MM.1S (cell line): ENCODE measurements around the gene HSBP1L1.
A peak's percentile ranks its signal among the peaks of the same experiment; 100 is the strongest.

Experiments
- DNase-seq: peaks from one replicate; pipeline ENCODE4 v3.0.0-alpha.2; 2015
- H2AFZ ChIP-seq: fragments of 300-600 bp; sonication (generic); 2 replicates; pipeline ENCODE4 v1.6.0; 2016; ENCODE audit warnings: antibody characterized with exemption, low read length
- H3F3A ChIP-seq: fragments of 300-600 bp; sonication (generic); 2 replicates; pipeline ENCODE4 v1.6.1; 2016; ENCODE audit warnings: mild to moderate bottlenecking, antibody characterized with exemption, low read length, moderate library complexity, mixed read lengths; ENCODE audit not compliant: insufficient read depth
- H3K27ac ChIP-seq: fragments of 300-600 bp; sonication (generic); 2 replicates; pipeline ENCODE4 v1.5.1; 2016; ENCODE audit warnings: mild to moderate bottlenecking, low read length
- H3K27me3 ChIP-seq: fragments of 300-600 bp; sonication (generic); replicated peaks from 2 replicates; pipeline ENCODE4 v1.6.0; 2016; ENCODE audit warnings: low read length; ENCODE audit not compliant: insufficient read depth
- H3K36me3 ChIP-seq: fragments of 300-600 bp; sonication (generic); replicated peaks from 2 replicates; pipeline ENCODE4 v1.6.1; 2016; ENCODE audit warnings: mild to moderate bottlenecking, low read length, mixed read lengths; ENCODE audit not compliant: insufficient read depth
- H3K4me1 ChIP-seq: fragments of 300-600 bp; sonication (generic); 2 replicates; pipeline ENCODE4 v1.6.1; 2016; ENCODE audit warnings: low read length, mixed read lengths
- H3K4me2 ChIP-seq: fragments of 300-600 bp; sonication (generic); 2 replicates; pipeline ENCODE4 v1.6.0; 2016; ENCODE audit warnings: low read depth, low read length
- H3K4me3 ChIP-seq: fragments of 300-600 bp; sonication (generic); 2 replicates; pipeline ENCODE4 v1.5.1; 2016; ENCODE audit warnings: low read length, mixed read lengths
- H3K79me2 ChIP-seq: fragments of 300-600 bp; sonication (generic); 2 replicates; pipeline ENCODE4 v1.6.1; 2016; ENCODE audit warnings: mixed run types, low read length, mixed read lengths
- H3K9ac ChIP-seq: fragments of 300-600 bp; sonication (generic); 2 replicates; pipeline ENCODE4 v1.6.1; 2016; ENCODE audit warnings: low read length, mixed read lengths
- H3K9me2 ChIP-seq: fragments of 300-600 bp; sonication (generic); replicated peaks from 2 replicates; pipeline ENCODE4 v1.6.1; 2016; ENCODE audit warnings: mild to moderate bottlenecking, low read length, mixed read lengths; ENCODE audit not compliant: insufficient read depth
- H3K9me3 ChIP-seq: fragments of 300-600 bp; sonication (generic); replicated peaks from 2 replicates; pipeline ENCODE4 v1.6.1; 2016; ENCODE audit warnings: mild to moderate bottlenecking, low read length, mixed read lengths; ENCODE audit not compliant: insufficient read depth
- H4K20me1 ChIP-seq: fragments of 300-600 bp; sonication (generic); 2 replicates; pipeline ENCODE4 v1.6.1; 2016; ENCODE audit warnings: mild to moderate bottlenecking, low read length, moderate library complexity, mixed read lengths; ENCODE audit not compliant: insufficient read depth
- CTCF ChIP-seq: fragments of 300-600 bp; sonication (generic); IDR thresholded peaks from 2 replicates; pipeline ENCODE4 v1.5.1; 2016; ENCODE audit warnings: antibody characterized with exemption, low read length, mixed read lengths
- EZH2 ChIP-seq: fragments of 300-600 bp; sonication (generic); optimal IDR thresholded peaks from 2 replicates; pipeline ENCODE3; 2017; ENCODE audit warnings: low read depth, mild to moderate bottlenecking, antibody characterized with exemption, low read length, mixed read lengths
- EZH2phosphoT487 ChIP-seq: fragments of 300-600 bp; sonication (generic); IDR thresholded peaks from 2 replicates; pipeline ENCODE4 v1.6.1; 2018; ENCODE audit warnings: antibody characterized with exemption, low read length

Gene HSBP1L1

GRCh38 chr18:79963658-79964329 lies 649 bp upstream of the HSBP1L1 start:
- Histone ChIP-seq H3K79me2 (no peaks in the 10 kb centered on the region), H3K4me1 (no peaks in the 10 kb centered on the region), H3F3A (no peaks in the 10 kb centered on the region), H3K4me3 (peak overlapping the region; percentile 54), H3K27ac (no peak overlapping the region), H3K9ac (peak overlapping the region; percentile 31; the same call in 1 of the 2 replicates), H2AFZ (peak overlapping the region; percentile 53), H3K27me3 (peaks cover 6% of the 10 kb centered on the region; the same call in 1 of the 2 replicates), H3K4me2 (peak overlapping the region; percentile 62; the same call in 1 of the 2 replicates), H3K9me2 (no peaks in the 10 kb centered on the region), H4K20me1 (no peaks in the 10 kb centered on the region), H3K9me3 (no peaks in the 10 kb centered on the region), H3K36me3 (no peaks in the 10 kb centered on the region)
- no peak for DNase-seq
- TF ChIP-seq EZH2 (no peak), CTCF (no peak), EZH2phosphoT487 (no peak)

GRCh38 chr18:79965119-79965902 lies 868 bp downstream of the HSBP1L1 start:
- Histone ChIP-seq H3K9me3 (no peaks in the 10 kb centered on the region), H4K20me1 (no peaks in the 10 kb centered on the region), H3K27ac (no peak overlapping the region), H2AFZ (0 out of 2 replicates have a peak overlapping the region, but pooled peaks have one; percentile 27), H3K4me1 (no peaks in the 10 kb centered on the region), H3K9ac (peak overlapping the region; percentile 63), H3K4me2 (peak overlapping the region; percentile 66), H3K4me3 (peak overlapping the region; percentile 54), H3K79me2 (no peaks in the 10 kb centered on the region), H3F3A (no peaks in the 10 kb centered on the region), H3K9me2 (no peaks in the 10 kb centered on the region), H3K36me3 (no peaks in the 10 kb centered on the region), H3K27me3 (no peaks in the 10 kb centered on the region)
- TF ChIP-seq EZH2phosphoT487 (no peak), EZH2 (no peak), CTCF (no peak)
- no peak for DNase-seq

- H3K27me3 ChIP-seq, result no peaks in the 10 kb centered on the region
- peaks cover 16% of the 10 kb centered on the region for H3K36me3 ChIP-seq
- TF ChIP-seq CTCF, result no peak
- no peak for TF ChIP-seq EZH2phosphoT487
- no peak for TF ChIP-seq EZH2
- no peak overlapping the region for H2AFZ ChIP-seq
- H3K79me2 ChIP-seq, result peaks cover 32% of the 10 kb centered on the region
- no peak for DNase-seq
- no peaks in the 10 kb centered on the region for H3K9me2 ChIP-seq
- no peaks in the 10 kb centered on the region for H4K20me1 ChIP-seq
- H3K4me2 ChIP-seq, result no peak overlapping the region
- H3K27ac ChIP-seq, result no peak overlapping the region
- H3K9me3 ChIP-seq, result no peaks in the 10 kb centered on the region
- no peaks in the 10 kb centered on the region for H3F3A ChIP-seq
- no peak overlapping the region for H3K9ac ChIP-seq
- H3K4me1 ChIP-seq, result no peaks in the 10 kb centered on the region
- H3K4me3 ChIP-seq, result no peak overlapping the region
Measured at GRCh38 chr18:79970419-79971133, 6.1 kb downstream of the HSBP1L1 start.
